ENCODE results near the gene SERPINB10. TPM values are rescaled to one million over a fixed set of nuclear protein-coding genes. Genes with fewer than 3 reads are reported as not detected.

SERPINB10 gene
- total RNA-seq, 1 donor from 2014 or later: not detected

DNA sequence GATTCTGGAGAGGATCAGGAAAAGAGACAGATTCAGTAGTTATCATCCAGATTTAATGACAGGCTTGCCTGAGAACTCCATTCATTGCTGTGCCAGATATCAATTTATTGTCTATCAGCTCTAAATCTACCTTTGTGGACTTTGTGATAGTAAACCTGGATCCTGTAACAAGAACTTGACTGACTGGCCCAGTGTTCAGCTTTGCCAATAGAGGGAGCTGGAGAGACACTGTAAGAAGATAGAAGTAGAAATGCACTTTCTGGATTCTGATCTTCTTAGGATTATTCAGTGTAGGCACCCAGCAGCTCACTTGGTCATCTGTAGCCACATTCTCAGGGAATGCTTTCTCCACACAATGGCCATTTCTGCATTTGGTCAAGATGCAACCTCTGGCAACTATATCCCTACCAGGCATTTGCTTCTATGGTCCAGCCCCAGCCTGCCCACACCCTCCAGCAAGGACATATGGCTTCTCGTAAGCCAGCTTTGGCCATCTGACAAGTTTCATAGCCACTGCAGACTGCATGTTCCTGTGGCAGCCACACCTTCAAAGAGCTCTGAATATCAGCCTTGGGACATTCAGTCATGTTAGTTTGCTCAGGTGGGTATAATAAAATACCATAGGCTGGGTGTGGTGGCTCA is 56.0 kb downstream of the SERPINB10 start:
- Mint-ChIP-seq H3K27me3 (peaks cover 13% of the 10 kb centered on the region), H3K4me3 (no peak overlapping the region), H3K4me1 (no peaks in the 10 kb centered on the region), H3K27ac (no peak overlapping the region), H3K36me3 (ENCODE audit: low read depth) (no peaks in the 10 kb centered on the region), H3K9me3 (no peaks in the 10 kb centered on the region)
- ChIA-PET CTCF (interaction anchor here (0.6 to 3.0 kb wide), 16 partner anchors 9 to 1325 kb away, joined by 3 to 20 read pairs (median 6); partner anchors contain the start of gene HMSD), POLR2A (no interaction called here)
- ATAC-seq (ENCODE audit: low read depth) (peak; percentile 83), DNase-seq (no peak)
- no peak for TF ChIP-seq CTCF (IDR thresholded peaks at IDR 0.05)
- intact Hi-C loops (cut with micrococcal nuclease): loop anchor here (1.0 kb wide), 3 partner anchors 12 to 32 kb away; no protein-coding TSS in a partner anchor

- peaks cover 12% of the 10 kb centered on the region for H3K27me3 Mint-ChIP-seq
Observed at GRCh38 chr18:63964908-63965307, 57.1 kb downstream of the SERPINB10 start.

GRCh38 chr18:63965716-63966330 is 58.1 kb downstream of the SERPINB10 start:
- no peak for TF ChIP-seq CTCF (IDR thresholded peaks at IDR 0.05)
- no peak overlapping the region for H3K27ac Mint-ChIP-seq
- peaks cover 13% of the 10 kb centered on the region for H3K4me1 Mint-ChIP-seq
- peaks cover 3% of the 10 kb centered on the region for H3K36me3 Mint-ChIP-seq (ENCODE audit: low read depth)
- intact Hi-C loops (cut with micrococcal nuclease): no loop called here
- ATAC-seq (ENCODE audit: low read depth): no peak
- H3K27me3 Mint-ChIP-seq: peaks cover 12% of the 10 kb centered on the region
- ChIA-PET POLR2A (no interaction called here), CTCF (no interaction called here)
- no peak overlapping the region for H3K4me3 Mint-ChIP-seq
- DNase-seq: no peak
- no peaks in the 10 kb centered on the region for H3K9me3 Mint-ChIP-seq

More at GRCh38 chr18:63964908-63965307, 57.1 kb downstream of the SERPINB10 start:
- POLR2A ChIA-PET: no interaction called here
- CTCF ChIA-PET: interaction anchor here (1.7 to 3.0 kb wide), 4 partner anchors 10 to 30 kb away, joined by 10 to 20 read pairs (median 16); no protein-coding TSS in a partner anchor
- H3K27ac Mint-ChIP-seq: no peak overlapping the region
- no peak for DNase-seq
- no peak for ATAC-seq (ENCODE audit: low read depth)
- no peak overlapping the region for H3K4me3 Mint-ChIP-seq
- intact Hi-C loops (cut with micrococcal nuclease): no loop called here
- TF ChIP-seq CTCF (IDR thresholded peaks at IDR 0.05): no peak
- H3K4me1 Mint-ChIP-seq: peaks cover 8% of the 10 kb centered on the region
- H3K36me3 Mint-ChIP-seq (ENCODE audit: low read depth): peaks cover under 1% of the 10 kb centered on the region
- no peaks in the 10 kb centered on the region for H3K9me3 Mint-ChIP-seq

DNA sequence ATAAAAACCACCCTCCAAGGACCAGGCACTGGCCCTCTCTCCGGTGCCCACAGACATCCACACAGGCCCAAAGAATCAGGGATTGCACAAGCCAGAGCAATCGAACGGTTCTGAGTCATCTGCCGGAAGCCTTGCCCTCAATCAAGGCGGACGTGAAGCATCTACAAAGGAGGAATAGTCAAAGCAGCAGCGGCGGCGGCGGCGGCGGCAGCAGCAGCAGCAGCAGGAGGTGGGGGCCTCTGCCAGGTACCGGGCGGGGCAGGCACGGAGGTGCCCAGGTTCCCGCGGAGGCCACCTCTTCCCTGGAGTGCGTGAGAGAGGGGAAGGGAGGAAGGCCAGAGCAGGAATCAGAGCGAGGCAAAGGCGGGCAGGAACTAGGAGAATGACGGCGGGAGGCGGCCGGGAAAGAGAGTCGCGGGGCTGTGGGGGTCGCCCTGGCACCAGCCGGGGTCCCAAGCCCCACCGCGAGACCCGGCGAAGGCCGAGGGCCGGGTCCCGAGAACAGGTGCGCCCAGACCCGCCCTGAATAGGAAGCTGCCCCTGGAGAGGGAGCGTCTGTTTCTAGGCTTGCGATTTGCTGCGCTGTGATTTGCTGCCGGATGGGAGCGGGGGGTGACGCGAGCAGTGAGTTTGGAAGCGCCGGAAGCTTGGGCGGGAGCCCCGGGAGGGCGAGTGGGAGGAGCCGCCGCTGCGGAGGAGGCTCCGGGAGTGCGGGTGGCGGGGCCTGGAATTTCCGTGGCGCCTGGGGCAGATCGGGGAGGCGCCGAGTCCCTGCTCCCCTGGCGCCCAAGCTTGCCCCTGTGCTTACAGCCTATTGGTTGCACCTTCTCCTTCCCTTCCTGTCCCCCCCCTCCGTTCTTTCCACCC is 62.4 kb downstream of the SERPINB10 start, which contains the start of gene SERPINB8:
SERPINB8 (plus strand) TSS at position 140 of the 867 bp plus-strand sequence. CDS start 8,228 bp downstream, outside the sequence.
- H3K4me3 Mint-ChIP-seq: peak within 1 kb of the TSS; percentile 95
- H3K27ac Mint-ChIP-seq: peak within 1 kb of the TSS; percentile 94
- peaks cover 6% of the 10 kb centered on the region for H3K27me3 Mint-ChIP-seq
- no peak for TF ChIP-seq CTCF (IDR thresholded peaks at IDR 0.05)
- peak; percentile 82 for ATAC-seq (ENCODE audit: low read depth)
- peaks cover 51% of the 10 kb centered on the region for H3K4me1 Mint-ChIP-seq
- intact Hi-C loops (cut with micrococcal nuclease): loop anchor here (1.0 to 10.0 kb wide), 6 partner anchors 9 to 1445 kb away; partner anchors contain the start of genes HMSD, PHLPP1, VPS4B and ZCCHC2
- H3K36me3 Mint-ChIP-seq (ENCODE audit: low read depth): peaks cover 3% of the 10 kb centered on the region
- peak; percentile 71 for DNase-seq
- H3K9me3 Mint-ChIP-seq: no peaks in the 10 kb centered on the region
- CTCF ChIA-PET: no interaction called here
- POLR2A ChIA-PET: interaction anchor here (0.6 to 1.0 kb wide), 2 partner anchors 35 to 548 kb away, joined by 3 to 6 read pairs; partner anchors contain the start of gene VPS4B

All from activated B cell treated with CpG ODN at 0.5 μM for 24 hours (primary cell).